HCT116 (cell line): ENCODE data around the gene KRTAP22-1. TPM values are rescaled to one million over a fixed set of nuclear protein-coding genes. Genes with fewer than 3 reads are reported as not detected.

Experiments
- EZH2 ChIP-seq: fragments of 200-600 bp; sonication (generic); IDR thresholded peaks from 2 replicates; pipeline ENCODE4 v1.6.1; 2017; ENCODE audit warnings: antibody characterized with exemption, mixed run types
- POLR2AphosphoS5 ChIP-seq: IDR thresholded peaks from 2 replicates; pipeline ENCODE4 v1.6.1; 2011; ENCODE audit warnings: mild to moderate bottlenecking, low read depth, low read length, moderate library complexity
- total RNA-seq: library from RNA; stranded (reverse); gene quantifications from one replicate; pipeline ENCODE4 v1.2.1, GENCODE V29; 2021; ENCODE audit not compliant: unreplicated experiment
- TF ChIP-seq, protein P1 (sequence below): IDR thresholded peaks from 2 replicates; pipeline ENCODE4 v1.6.1; 2012

The KRTAP22-1 gene
- total RNA-seq, 1 experiment from 2014 or later = not detected

DNA sequence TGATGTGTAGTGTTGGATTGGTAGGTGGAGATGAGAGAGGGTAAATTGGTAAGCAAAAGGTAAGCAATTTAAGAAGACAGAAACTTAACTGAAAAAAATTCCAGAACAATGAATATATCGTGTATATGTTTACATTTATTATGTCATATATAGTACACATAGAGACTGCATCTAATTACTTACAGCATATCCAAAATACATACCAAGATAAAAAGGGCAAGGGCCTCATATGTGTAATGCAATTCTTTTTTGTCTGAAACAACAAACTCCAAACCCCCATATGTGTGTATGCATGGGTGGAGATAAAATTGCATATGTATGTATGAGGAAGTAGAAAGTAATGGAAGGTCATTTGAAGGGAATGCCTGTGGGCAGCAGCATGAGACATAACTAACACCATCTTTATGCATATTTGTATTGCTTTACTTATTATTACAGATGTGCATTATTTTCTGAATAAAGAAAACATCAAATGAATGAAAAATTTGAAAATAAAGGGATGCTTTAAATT lies 46.1 kb downstream of the KRTAP22-1 start (continued):
- TF ChIP-seq EZH2 = no peak
- no peak for TF ChIP-seq POLR2AphosphoS5
- TF ChIP-seq, protein P1, sequence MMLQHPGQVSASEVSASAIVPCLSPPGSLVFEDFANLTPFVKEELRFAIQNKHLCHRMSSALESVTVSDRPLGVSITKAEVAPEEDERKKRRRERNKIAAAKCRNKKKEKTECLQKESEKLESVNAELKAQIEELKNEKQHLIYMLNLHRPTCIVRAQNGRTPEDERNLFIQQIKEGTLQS = no peak

Other genes with a start within 250 kb of the KRTAP22-1 start
- gene KRTAP13-2, start 228.8 kb upstream of the KRTAP22-1 start, total RNA-seq = not detected
- not detected for gene KRTAP13-1, start 205.1 kb upstream of the KRTAP22-1 start, total RNA-seq
- gene KRTAP13-3, start 175.2 kb upstream of the KRTAP22-1 start, total RNA-seq = not detected
- gene KRTAP13-4, start 170.9 kb upstream of the KRTAP22-1 start, total RNA-seq = not detected
- not detected for gene KRTAP15-1, start 160.8 kb upstream of the KRTAP22-1 start, total RNA-seq
- gene KRTAP19-1, start 120.7 kb upstream of the KRTAP22-1 start, total RNA-seq = not detected
- gene KRTAP19-2, start 113.7 kb upstream of the KRTAP22-1 start, total RNA-seq = not detected
- gene KRTAP19-3, start 109.1 kb upstream of the KRTAP22-1 start, total RNA-seq = not detected
- gene KRTAP19-4, start 103.9 kb upstream of the KRTAP22-1 start, total RNA-seq = not detected
- not detected for gene KRTAP19-5, start 98.9 kb upstream of the KRTAP22-1 start, total RNA-seq
- not detected for gene KRTAP19-6, start 59.2 kb upstream of the KRTAP22-1 start, total RNA-seq
- not detected for gene KRTAP19-7, start 39.8 kb upstream of the KRTAP22-1 start, total RNA-seq
- not detected for gene KRTAP22-2, start 10.7 kb upstream of the KRTAP22-1 start, total RNA-seq
- not detected for gene KRTAP6-3, start 8.6 kb upstream of the KRTAP22-1 start, total RNA-seq
- not detected for gene KRTAP6-2, start 2.2 kb upstream of the KRTAP22-1 start, total RNA-seq
- gene KRTAP6-1, start 12.8 kb downstream of the KRTAP22-1 start, total RNA-seq = not detected
- not detected for gene KRTAP20-1, start 15.3 kb downstream of the KRTAP22-1 start, total RNA-seq
- gene KRTAP20-4, start 19.5 kb downstream of the KRTAP22-1 start, total RNA-seq = not detected
- gene KRTAP20-2, start 34.1 kb downstream of the KRTAP22-1 start, total RNA-seq = not detected
- gene KRTAP20-3, start 41.8 kb downstream of the KRTAP22-1 start, total RNA-seq = not detected
- not detected for gene KRTAP21-3, start 117.7 kb downstream of the KRTAP22-1 start, total RNA-seq
- gene KRTAP21-2, start 146.2 kb downstream of the KRTAP22-1 start, total RNA-seq = not detected
- gene KRTAP21-1, start 154.3 kb downstream of the KRTAP22-1 start, total RNA-seq = not detected
- not detected for gene KRTAP8-1, start 212.2 kb downstream of the KRTAP22-1 start, total RNA-seq
- not detected for gene KRTAP7-1, start 228.7 kb downstream of the KRTAP22-1 start, total RNA-seq